NCI-H2107 (cell line): ENCODE data around the gene ZNF74.
"Not testable (repeated sequence)": the region's sequence is repeated elsewhere in the genome, so short reads cannot be mapped to it uniquely, and the experiment has no call there.

Experiments used
- DNase-seq: peaks from one replicate; lab custom pipeline; 2025; lab: John Stamatoyannopoulos, UW

The ZNF74 gene

GRCh38 chr22:20376281-20376680 is 17.7 kb upstream of the ZNF74 start:
- not testable (repeated sequence) for DNase-seq

DNA sequence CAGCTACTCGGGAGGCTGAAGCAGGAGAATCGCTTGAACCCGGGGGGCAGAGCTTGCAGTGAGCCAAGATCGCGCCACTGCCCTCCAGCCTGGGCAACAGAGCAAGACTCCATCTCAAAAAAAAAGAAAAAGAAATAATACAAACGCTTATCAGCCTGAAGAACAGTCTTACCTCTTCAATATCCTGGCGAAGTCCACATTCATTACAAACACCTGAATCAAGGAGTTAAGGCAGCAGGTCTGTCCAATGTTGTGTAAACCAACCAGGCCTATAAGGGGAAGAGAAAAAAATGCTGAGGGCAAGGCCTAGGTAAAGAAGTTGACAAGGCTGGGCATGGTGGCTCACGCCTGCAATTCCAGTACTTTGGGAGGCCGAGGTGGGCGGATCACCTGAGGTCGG is 17.0 kb upstream of the ZNF74 start:
- DNase-seq, result not testable (repeated sequence)

DNA sequence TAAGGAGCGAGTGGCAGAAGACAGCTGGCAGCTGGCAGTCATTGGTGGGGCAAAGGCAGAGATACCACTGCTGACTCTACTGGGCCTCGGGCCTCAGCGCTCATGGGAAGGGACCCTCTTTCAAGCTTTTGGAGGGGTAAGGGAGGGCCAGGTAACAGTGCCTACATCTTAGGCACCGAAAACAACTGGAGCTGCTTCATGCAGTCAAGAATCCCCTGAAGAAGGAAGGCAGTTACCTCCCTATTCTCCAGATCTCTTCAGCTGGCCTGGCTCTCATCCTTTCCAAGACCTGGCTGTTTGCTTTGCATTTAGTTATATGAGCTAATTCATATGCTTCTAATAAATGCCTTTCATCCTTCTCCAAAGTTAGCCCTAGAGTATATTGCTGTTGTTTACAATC is 15.8 kb upstream of the ZNF74 start:
- no peak for DNase-seq

- DNase-seq, result not testable (repeated sequence)
Observed at GRCh38 chr22:20378684-20379083, 15.3 kb upstream of the ZNF74 start.

- no peak for DNase-seq
Observed at GRCh38 chr22:20380486-20380885, 13.5 kb upstream of the ZNF74 start.

DNA sequence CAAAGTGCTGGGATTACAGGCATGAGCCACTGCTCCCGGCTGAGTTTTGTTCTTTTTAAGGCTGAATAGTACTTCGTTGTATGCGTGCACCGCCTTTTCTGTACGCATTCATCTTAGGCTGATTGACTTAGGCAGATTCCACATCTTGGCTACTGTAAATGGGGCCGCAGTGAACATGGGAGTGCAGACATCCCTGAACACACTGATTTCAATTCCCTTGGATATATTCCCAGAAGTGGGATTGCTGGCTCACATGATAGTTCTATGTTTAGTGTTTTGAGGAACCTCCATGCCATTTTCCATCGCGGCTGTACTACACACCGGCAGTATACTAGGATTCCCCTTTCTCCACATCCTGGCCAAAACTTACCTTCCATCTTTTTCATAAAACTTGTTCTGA is 10.4 kb upstream of the ZNF74 start:
- DNase-seq, result no peak

DNA sequence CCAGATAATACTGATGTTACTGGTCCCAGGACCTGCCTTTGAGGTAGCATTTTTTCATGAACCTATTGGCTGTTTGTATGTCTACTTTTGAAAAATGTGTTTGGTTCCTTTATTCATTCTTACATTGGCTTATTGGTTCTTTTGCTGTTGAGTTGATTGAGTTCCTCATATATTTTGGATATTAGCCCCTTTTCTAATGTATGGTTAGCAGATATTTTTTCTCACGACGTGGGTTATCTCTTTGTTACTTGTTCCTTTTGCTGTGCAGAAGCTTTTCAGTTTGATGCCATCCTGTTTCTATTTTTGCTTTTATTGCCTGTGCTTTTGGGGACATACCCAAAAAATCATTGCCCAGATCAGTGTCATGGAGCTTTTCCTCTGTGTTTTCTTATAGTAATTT is 9.8 kb upstream of the ZNF74 start:
- no peak for DNase-seq

DNA sequence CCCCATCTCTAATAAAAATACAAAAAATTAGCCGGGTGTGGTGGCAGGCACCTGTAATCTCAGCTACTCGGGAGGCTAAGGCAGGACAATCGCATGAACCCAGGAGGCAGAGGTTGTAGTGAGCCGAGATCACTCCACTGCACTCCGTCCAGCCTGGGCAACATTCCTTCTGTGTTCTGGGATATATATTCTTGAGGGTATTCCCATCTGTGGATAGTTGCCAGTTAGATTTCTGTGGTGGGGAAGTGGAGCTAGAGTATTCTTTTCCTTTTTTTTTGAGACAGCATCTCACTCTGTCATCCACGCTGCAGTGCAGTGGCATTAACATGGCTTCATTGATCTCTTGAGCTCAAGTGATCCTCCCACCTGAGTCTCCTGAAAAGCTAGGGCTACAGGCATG is 9.1 kb upstream of the ZNF74 start:
- no peak for DNase-seq

- DNase-seq, result no peak
Observed at GRCh38 chr22:20386336-20386735, 7.6 kb upstream of the ZNF74 start.

- no peak for DNase-seq
Observed at GRCh38 chr22:20386972-20387371, 7.0 kb upstream of the ZNF74 start.

- no peak for DNase-seq
Observed at GRCh38 chr22:20388200-20388599, 5.8 kb upstream of the ZNF74 start.

- no peak for DNase-seq
Observed at GRCh38 chr22:20389288-20389687, 4.7 kb upstream of the ZNF74 start.

GRCh38 chr22:20390394-20390907 is 3.5 kb upstream of the ZNF74 start:
- DNase-seq, result no peak

DNA sequence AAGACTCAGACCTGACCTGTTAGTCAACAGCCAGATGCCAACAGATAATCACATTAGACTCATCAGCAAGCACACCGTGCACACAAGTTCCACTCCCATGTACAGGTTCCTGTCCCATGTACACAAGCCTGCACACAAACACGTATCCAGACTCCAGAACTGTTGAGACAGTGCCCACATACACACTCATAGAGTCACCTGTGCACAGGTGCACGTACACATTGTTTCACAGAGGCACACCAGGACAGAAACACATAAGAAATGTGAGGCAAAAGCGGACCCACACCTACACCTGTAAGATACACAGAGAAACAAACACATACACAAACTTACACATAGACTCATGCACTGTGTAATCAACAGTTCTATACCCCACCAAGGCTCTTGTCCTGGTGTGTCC is 2.7 kb upstream of the ZNF74 start:
- no peak for DNase-seq

- not testable (repeated sequence) for DNase-seq
Observed at GRCh38 chr22:20392365-20392881, 1.5 kb upstream of the ZNF74 start.

- DNase-seq, result no peak
Observed at GRCh38 chr22:20392983-20393704, 807 bp upstream of the ZNF74 start.

GRCh38 chr22:20395181-20395906 is 1.4 kb downstream of the ZNF74 start:
- no peak for DNase-seq

- DNase-seq, result no peak
Observed at GRCh38 chr22:20395907-20396287, 1.9 kb downstream of the ZNF74 start.

DNA sequence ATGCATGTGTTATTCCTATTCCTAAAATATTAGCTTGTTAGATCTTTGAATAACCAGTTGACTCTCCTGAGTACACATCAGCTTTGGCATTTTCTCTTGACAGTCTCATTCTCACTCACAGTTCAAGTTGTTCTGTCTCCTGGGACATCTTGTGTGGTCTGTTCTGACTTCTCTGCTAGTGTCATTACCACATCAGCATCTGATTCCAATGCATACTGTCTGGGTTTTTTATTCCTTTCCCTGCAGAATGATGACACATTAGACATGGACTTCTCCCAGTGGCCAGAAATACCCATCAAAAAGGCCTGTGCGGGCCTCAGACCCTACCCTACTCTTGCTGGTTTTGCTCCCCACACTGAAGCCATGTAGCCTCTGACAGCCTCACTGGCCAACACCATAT is 2.7 kb downstream of the ZNF74 start:
- no peak for DNase-seq

DNA sequence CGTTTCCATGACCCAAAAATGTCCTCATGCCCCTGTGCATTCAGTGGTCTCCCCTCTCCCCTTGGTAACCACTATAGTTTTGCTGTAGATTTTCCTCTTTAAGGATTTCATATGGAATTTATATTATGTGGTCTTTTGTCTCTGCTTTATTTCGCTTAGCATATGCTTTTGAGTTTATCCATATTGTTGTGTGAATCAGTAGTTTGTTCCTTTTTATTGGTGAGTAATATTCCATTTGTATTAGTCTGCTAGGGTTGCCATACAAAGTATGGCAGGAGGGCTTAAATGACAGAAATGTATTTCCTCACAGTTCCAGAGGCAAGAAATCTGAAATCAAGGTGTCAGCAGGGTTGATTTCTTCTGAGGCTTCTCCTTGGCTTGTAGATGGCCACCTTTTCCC is 3.5 kb downstream of the ZNF74 start:
- no peak for DNase-seq

DNA sequence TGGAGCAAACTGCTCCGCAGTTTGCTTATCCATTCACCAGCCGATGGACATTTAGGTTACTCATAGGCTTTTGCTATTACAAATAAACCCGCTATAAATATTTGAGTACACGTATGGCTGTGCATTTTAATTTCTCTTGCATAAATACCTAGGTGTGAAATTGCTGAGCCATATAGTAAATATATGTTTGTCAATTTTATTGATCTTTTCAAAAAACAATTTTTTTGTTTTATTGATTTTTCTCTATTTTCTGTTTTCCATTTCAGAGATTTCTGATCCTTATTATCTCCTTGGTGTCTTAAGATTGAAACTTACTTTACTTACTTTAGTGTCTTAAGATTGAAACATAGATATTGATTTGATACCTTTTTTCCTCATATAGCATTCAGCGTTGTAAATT is 4.5 kb downstream of the ZNF74 start:
- no peak for DNase-seq

DNA sequence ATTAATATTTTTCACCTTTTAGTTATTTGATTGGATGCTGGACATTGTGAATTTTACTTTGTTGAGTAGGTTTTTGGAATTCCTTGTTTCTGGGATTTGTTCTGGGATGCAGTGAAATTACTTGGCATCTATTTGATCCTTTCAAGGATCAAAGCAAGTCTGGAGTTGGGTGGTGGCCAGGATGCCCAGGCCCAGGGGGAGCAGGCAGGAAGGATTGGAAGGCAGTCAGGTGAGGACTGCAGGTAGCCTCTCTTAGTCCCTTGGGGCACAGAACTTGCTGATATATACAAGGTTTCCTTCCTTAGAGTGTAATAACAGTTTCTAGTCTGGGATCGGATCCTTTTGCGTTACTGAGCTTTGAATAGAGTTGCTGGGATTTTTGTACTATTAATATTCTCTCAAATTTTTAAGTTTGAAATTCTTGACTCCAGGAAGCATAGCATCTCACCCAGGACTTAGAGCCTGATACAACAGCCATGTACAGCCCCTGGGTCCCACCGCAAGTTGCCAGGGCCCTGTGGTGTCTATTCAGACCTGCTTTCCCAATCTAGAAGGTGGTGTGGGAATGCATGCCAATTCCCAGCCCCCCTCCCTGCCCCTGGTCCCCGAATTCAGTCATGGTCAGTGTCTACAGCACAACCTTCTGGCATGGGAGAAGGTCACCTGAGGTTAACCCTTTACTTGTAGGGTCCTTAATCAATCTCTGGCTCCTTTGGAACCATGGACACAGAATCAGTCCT is 6.1 kb downstream of the ZNF74 start:
- no peak for DNase-seq
